ENCODE measurements around the gene CEP295NL.
"Not testable (repeated sequence)": the region's sequence is repeated elsewhere in the genome, so short reads cannot be mapped to it uniquely, and the experiment has no call there.

DNA sequence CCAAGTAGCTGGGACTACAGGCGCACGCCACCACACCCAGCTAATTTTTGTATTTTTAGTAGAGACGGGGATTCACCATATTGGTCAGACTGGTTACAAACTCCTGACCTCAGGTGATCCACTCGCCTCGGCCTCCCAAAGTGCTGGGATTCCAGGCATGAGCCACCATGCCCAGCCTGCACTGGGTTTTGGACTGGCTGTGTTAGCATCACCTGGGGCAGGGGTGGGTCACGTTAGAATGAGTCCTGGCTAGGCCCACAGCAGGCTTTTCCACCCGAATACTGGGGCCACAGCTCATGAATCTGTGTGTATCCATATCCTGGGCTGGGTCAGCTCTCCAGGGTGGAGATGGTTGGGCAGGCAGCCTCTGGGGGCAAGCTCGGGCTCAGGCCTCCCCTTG, 770 bp downstream of the CEP295NL start:
- TF ChIP-seq EZH2 (IDR thresholded peaks at IDR 0.05); POLR2AphosphoS5 (IDR thresholded peaks at IDR 0.05; ENCODE audit: borderline replicate concordance, low read depth, low read length); FOXP2 (optimal IDR thresholded peaks at IDR 0.05; ENCODE audit: control extremely low read depth, extremely low read length, insufficient read depth): not testable (repeated sequence)

All from SK-N-MC (cell line).